ENCODE results near the gene ABCA2.

- TF ChIP-seq CTCF (optimal IDR thresholded peaks at IDR 0.05 in 1 of 3, IDR thresholded peaks at IDR 0.05 in 1 of 3, conservative IDR thresholded peaks at IDR 0.05 in 1 of 3; ENCODE audit: extremely low read depth in 1 of 3, insufficient read depth in 2 of 3, low read length in 3 of 3) (no peak), EZH2 (IDR thresholded peaks at IDR 0.05; ENCODE audit: low read length) (no peak)
These were observed 7.4 kb upstream of the ABCA2 start for GRCh38 chr9:137035507-137035834.

All from keratinocyte (primary cell).